HG03108 (cell line): ENCODE data around the gene TPM2.

Experiments
- ATAC-seq: cut with Tn5 transposase; IDR thresholded peaks from one replicate; pipeline ENCODE4 v1.9.1; 2021; ENCODE audit warnings: moderate library complexity; ENCODE audit not compliant: unreplicated experiment

Gene TPM2

GRCh38 chr9:35679091-35679490 is 10.6 kb downstream of the TPM2 start:
- no peak for ATAC-seq

DNA sequence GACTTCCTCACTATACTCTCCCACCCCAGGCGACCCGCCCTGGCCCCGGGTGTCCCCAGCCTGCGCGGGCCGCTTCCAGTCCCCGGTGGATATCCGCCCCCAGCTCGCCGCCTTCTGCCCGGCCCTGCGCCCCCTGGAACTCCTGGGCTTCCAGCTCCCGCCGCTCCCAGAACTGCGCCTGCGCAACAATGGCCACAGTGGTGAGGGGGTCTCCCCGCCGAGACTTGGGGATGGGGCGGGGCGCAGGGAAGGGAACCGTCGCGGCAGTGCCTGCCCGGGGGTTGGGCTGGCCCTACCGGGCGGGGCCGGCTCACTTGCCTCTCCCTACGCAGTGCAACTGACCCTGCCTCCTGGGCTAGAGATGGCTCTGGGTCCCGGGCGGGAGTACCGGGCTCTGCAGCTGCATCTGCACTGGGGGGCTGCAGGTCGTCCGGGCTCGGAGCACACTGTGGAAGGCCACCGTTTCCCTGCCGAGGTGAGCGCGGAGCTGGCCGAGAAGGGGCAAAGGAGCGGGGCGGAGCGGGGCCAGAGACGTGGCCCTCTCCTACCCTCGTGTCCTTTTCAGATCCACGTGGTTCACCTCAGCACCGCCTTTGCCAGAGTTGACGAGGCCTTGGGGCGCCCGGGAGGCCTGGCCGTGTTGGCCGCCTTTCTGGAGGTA is 13.9 kb downstream of the TPM2 start:
- peak; percentile 45 for ATAC-seq

GRCh38 chr9:35675204-35675603 is 14.5 kb downstream of the TPM2 start:
- no peak for ATAC-seq

DNA sequence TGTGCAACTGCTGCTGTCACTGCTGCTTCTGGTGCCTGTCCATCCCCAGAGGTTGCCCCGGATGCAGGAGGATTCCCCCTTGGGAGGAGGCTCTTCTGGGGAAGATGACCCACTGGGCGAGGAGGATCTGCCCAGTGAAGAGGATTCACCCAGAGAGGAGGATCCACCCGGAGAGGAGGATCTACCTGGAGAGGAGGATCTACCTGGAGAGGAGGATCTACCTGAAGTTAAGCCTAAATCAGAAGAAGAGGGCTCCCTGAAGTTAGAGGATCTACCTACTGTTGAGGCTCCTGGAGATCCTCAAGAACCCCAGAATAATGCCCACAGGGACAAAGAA is 15.7 kb downstream of the TPM2 start:
- no peak for ATAC-seq

DNA sequence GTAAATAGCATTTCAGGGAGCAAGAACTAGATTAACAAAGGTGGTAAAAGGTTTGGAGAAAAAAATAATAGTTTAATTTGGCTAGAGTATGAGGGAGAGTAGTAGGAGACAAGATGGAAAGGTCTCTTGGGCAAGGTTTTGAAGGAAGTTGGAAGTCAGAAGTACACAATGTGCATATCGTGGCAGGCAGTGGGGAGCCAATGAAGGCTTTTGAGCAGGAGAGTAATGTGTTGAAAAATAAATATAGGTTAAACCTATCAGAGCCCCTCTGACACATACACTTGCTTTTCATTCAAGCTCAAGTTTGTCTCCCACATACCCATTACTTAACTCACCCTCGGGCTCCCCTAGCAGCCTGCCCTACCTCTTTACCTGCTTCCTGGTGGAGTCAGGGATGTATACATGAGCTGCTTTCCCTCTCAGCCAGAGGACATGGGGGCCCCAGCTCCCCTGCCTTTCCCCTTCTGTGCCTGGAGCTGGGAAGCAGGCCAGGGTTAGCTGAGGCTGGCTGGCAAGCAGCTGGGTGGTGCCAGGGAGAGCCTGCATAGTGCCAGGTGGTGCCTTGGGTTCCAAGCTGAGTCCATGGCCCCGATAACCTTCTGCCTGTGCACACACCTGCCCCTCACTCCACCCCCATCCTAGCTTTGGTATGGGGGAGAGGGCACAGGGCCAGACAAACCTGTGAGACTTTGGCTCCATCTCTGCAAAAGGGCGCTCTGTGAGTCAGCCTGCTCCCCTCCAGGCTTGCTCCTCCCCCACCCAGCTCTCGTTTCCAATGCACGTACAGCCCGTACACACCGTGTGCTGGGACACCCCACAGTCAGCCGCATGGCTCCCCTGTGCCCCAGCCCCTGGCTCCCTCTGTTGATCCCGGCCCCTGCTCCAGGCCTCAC is 16.3 kb downstream of the TPM2 start, which contains the start of gene CA9:
Gene CA9, plus strand, starts transcription at position 797 of the 893 bp plus-strand sequence. Its CDS starts 32 bp downstream, at position 829.
- no peak for ATAC-seq

DNA sequence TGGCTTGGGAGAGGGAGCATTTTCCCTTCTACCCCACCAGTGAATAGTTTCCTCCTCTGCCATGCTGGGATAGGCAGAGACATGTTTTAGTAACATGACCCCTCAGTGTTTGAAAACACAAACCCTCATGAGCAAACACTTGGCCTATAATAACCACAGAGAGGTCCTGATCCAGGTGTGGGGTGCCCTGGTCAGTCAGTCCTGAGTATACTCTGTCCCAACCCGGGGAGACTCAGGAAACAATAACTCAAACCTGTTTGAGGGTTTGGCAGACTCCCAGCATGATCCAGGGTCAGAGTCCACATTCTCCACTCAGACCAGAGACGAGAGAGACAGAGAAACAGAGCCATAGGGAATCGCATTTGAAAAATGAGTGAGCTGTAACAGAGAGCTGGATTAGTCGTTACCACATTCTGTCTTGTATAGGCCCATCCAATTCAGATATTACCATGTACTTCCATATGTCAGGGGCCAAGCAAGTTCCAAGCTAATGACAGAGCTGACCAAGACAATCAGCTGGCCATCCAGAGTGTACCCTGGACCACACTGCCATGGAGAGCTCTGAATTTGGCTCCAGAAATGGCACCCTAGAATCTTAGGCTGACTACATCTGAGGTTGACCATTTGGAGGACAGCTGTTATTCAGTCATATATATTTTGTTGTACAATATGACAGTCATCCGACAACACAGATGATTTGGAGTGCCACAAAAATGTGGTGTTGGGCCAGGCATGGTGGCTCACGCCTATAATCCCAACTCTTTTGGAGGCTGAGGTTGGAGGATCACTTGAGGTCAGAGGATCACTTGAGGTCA is 20.2 kb downstream of the TPM2 start:
- ATAC-seq, result no peak

- ATAC-seq, result no peak
These were observed 21.8 kb downstream of the TPM2 start for GRCh38 chr9:35667939-35668338.

DNA sequence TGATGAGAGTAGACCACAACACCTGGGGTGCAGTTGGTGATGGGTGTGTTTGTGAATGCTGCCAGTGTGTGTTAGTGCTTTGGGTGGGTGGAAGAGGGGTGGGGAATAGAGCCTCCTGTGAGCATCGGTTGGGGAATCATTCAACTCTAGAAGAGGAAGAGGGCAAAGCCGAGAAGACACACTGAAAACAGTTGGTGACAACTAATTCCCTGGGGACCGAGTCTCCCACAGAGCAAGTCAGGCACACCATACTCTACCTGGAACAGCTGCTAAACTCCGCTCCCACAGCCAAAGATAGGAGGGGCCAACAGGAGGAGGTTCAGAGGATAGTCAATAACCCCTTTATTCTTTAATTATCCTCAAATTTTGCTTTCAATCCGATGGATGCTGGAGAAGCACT is 23.2 kb downstream of the TPM2 start:
- ATAC-seq, result no peak

- ATAC-seq, result no peak
These were observed 23.7 kb downstream of the TPM2 start for GRCh38 chr9:35666045-35666444.

DNA sequence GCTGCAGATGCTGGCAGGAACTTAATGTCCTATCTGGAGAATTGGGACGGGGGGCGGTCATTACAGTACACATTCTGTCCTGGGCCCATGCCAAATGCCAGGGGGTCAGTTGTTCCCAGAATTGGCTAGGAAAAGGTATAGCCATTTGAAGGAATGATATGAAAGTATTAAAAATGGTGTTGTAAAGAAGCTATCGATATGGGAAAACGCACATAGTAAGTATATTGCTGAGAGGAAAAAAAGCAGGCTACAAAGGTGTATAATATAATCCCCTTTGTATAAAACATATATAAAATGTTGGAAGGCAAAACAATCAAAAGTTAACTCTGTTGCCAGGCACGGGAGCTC is 24.3 kb downstream of the TPM2 start:
- ATAC-seq, result no peak

DNA sequence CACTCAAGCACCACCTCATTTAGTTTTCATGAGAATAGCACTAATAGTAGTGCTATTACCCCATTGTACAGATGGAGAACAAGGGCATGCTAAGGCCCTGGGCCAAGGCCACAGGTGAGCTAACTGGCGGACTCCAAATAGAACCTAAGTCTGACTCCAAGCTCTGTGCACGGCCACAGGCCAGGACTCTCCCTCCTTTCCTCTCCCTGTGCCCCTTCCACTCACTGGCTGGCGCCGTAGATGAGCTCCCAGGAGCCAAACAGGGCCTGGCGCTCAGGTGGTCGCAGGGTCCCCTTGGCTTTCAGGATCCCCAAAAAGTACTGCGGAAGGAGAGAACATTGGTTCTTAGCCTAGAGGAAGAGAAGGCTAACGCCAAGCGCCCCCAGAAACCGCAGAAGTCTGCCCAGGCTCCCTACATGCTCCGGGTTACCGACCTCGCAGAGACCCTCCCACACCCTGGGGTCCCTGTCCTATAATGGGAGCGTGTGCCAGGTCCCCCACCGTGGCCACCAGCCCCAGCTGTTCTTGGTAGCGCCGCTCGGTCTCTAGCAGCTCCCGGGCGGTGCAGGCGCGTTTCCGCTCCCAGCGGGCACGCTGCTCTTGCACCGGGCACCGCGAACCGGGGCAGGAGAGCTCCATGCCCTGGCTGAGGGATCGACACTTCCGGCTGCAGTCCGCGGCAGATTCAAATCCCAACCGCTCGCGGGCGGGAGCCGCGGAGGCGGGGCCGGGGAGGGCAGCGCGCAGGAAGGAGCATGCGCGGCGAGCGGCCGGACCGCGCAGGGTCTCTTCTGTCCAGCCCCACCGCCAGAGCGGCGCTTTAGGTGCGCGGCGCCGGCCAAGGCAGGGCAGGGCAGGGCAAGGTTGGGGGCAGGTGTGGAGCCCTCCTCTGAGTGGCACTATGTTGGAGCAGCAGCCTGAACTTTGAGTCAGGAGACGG is 24.9 kb downstream of the TPM2 start, which contains the start of gene ARHGEF39:
Gene ARHGEF39, minus strand, starts transcription at position 665 of the 940 bp plus-strand sequence. Its CDS starts 26 bp downstream, at position 639.
- peak; percentile 72 for ATAC-seq

DNA sequence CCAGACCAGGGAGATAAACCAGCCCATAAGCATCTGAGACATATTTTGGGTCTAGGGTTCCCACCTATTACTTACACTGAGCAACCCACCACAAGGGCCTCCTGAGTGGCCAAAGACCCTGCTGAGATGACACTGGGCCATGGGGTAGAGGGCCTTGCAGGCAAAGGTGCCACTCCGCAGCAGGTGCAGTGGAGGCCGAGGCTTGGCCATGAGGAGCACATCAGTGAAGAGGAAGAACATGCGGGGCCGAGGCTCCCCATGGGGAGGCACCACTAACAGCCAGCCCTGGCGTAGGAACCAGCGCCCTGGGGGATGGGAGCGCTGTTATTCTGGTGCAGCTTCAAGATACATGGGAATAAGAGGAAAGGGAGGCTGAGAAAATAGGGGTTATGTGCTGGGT is 27.3 kb downstream of the TPM2 start:
- ATAC-seq, result no peak

GRCh38 chr9:35661756-35662350 is 27.9 kb downstream of the TPM2 start:
- no peak for ATAC-seq

GRCh38 chr9:35660966-35661415 is 28.7 kb downstream of the TPM2 start:
- ATAC-seq, result no peak

DNA sequence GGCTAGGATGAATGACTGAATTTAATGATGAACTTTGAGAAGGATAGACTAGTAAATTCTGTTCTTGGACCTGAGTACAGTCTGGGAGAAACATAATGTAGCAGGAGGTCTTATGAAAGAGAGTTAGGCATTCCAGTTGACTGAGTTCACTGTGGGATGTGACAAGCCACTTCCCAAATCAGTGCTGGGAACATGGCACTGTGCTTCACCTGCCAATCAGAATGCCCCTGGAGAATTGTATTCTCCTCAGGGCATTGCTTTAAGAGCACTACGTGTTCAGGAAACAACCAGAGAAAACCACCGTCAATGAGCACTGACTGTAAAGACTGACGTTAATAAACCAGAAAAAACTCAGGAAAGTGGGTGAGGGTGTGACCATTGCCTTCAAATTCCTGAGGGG is 30.4 kb downstream of the TPM2 start:
- ATAC-seq, result no peak

DNA sequence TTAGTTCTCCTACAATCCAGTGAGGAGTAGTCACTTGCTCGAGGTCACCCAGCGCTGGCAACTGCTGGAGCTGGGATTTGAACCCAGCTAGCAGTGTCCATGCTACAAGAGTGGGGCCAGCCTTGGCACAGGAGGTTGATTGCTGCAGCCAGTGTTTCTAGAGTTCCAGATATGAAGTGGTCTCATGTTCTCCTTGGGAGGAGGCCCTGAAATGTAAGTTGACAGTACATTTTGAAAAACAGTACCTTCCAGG is 30.8 kb downstream of the TPM2 start:
- ATAC-seq, result no peak

DNA sequence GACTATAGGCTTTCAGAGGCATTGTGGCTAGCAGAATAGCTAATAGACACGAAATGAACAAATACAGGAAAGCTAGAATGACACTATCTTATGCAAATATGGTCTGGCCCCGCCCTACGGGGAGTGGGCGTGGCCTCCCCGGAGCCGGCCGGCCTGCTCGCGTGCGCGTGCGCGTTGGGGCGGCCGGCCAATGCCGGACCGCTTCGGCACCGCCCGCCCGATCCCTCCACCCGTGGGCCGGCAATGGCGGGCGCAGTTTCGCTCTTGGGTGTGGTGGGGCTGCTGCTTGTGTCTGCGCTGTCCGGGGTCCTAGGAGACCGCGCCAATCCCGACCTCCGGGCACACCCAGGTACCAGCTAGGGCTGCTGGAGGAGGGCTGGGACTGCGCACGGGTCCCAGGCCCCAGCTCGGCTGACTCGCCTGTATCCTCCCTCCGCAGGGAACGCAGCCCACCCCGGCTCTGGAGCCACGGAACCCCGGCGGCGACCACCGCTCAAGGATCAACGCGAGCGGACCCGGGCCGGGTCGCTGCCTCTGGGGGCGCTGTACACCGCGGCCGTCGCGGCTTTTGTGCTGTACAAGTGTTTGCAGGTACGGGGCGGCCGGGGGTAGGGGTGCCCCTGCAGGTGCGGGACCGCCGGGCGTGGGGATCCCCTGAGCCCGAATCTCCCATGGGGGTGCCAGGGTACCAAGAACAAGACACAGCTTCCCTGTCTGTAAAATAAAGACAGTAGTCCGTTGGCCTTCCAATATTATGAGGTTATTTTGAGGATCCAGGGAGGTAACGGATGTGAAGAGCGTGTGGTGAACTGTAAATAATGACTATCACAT is 31.4 kb downstream of the TPM2 start, which contains the start of gene CCDC107:
Gene CCDC107, plus strand, starts transcription at position 156 of the 831 bp plus-strand sequence. Its CDS starts 88 bp downstream, at position 244.
- ATAC-seq, result peak; percentile 46

- ATAC-seq, result peak; percentile 92
These were observed 32.1 kb downstream of the TPM2 start, which contains the start of gene RMRP for GRCh38 chr9:35657546-35658136. Gene RMRP, minus strand, starts transcription at chr9:35658019.
